OCI-LY3 (cell line): ENCODE data around the gene FCGR3B.
"Not testable (repeated sequence)": the region's sequence is repeated elsewhere in the genome, so short reads cannot be mapped to it uniquely, and the experiment has no call there.

Source experiments
- EZH2phosphoT487 ChIP-seq: fragments of 200-600 bp; shearing (Covaris generic); IDR thresholded peaks from 2 replicates; pipeline ENCODE4 v1.6.1; 2018; ENCODE audit warnings: antibody characterized with exemption, mixed run types, low read depth
- TF ChIP-seq, protein P1 (sequence below): fragments of 200-600, 300-600 bp; sonication (generic); IDR thresholded peaks from 2 replicates; pipeline ENCODE4 v1.5.1; 2014; ENCODE audit warnings: antibody characterized with exemption, low read length, low read depth

- TF ChIP-seq, protein P1, sequence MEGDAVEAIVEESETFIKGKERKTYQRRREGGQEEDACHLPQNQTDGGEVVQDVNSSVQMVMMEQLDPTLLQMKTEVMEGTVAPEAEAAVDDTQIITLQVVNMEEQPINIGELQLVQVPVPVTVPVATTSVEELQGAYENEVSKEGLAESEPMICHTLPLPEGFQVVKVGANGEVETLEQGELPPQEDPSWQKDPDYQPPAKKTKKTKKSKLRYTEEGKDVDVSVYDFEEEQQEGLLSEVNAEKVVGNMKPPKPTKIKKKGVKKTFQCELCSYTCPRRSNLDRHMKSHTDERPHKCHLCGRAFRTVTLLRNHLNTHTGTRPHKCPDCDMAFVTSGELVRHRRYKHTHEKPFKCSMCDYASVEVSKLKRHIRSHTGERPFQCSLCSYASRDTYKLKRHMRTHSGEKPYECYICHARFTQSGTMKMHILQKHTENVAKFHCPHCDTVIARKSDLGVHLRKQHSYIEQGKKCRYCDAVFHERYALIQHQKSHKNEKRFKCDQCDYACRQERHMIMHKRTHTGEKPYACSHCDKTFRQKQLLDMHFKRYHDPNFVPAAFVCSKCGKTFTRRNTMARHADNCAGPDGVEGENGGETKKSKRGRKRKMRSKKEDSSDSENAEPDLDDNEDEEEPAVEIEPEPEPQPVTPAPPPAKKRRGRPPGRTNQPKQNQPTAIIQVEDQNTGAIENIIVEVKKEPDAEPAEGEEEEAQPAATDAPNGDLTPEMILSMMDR = not testable (repeated sequence)
- TF ChIP-seq EZH2phosphoT487 = not testable (repeated sequence)
Measured at GRCh38 chr1:161616417-161616816, 14.6 kb downstream of the FCGR3B start.
